ENCODE data around the gene FGD3. TPM values are rescaled to one million over a fixed set of nuclear protein-coding genes. Genes with fewer than 3 reads are reported as not detected.

FGD3 gene
- total RNA-seq, 1 donor, result not detected

DNA sequence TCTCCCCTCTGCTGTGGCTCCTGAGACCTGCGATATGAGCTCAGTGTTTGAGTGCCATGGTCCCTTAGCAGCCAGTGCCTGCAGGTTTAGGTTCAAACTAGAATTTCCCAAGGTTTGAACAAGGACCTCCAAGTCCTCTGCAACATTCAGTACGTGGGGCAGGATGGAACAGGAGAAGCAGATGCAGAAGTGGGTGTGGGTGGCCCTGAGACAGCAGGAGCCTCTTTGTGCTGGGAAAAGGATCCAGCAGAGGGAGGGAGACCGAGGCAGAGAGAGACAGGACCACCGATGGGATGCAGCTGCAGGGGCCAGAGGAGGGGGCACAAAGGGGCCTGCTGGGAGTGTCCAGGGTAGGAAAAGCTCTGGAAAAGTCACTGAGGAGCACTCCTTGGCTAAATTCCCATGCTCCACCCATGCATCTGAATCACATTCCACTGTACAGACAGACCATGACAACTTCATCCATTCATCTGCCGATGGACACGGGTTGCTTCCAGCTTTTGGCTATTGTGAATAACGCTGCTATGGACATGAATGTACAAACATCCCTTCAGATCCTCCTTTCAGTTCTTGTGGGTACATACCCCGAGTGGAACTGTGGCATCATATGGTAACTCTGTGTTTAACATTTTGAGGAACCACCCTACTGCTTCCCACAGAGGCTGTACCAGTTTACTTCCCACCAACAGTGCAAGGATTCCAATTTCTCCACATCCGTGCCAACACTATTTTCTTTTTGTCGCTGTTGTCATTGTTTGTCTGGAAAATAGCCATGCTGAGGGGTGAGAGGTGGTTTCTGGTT, 84.5 kb downstream of the FGD3 start:
- Histone ChIP-seq H3K9me3 (ENCODE audit: low read depth, low read length) (no peaks in the 10 kb centered on the region), H2AFZ (ENCODE audit: low read length) (no peak overlapping the region), H4K20me1 (ENCODE audit: insufficient read depth, low read length) (no peaks in the 10 kb centered on the region), H3K27me3 (ENCODE audit: insufficient read depth, low read length) (no peaks in the 10 kb centered on the region), H3K36me3 (ENCODE audit: insufficient read depth, low read length) (no peaks in the 10 kb centered on the region), H3K4me2 (ENCODE audit: insufficient read depth, low read length) (no peak overlapping the region), H3K27ac (ENCODE audit: low read depth, low read length) (no peak overlapping the region), H3K4me3 (ENCODE audit: insufficient read depth, low read length) (no peak overlapping the region), H3K4me1 (ENCODE audit: insufficient read depth, low read length) (no peaks in the 10 kb centered on the region), H3K79me2 (ENCODE audit: insufficient read depth, low read length) (no peaks in the 10 kb centered on the region)
- TF ChIP-seq, protein P1, sequence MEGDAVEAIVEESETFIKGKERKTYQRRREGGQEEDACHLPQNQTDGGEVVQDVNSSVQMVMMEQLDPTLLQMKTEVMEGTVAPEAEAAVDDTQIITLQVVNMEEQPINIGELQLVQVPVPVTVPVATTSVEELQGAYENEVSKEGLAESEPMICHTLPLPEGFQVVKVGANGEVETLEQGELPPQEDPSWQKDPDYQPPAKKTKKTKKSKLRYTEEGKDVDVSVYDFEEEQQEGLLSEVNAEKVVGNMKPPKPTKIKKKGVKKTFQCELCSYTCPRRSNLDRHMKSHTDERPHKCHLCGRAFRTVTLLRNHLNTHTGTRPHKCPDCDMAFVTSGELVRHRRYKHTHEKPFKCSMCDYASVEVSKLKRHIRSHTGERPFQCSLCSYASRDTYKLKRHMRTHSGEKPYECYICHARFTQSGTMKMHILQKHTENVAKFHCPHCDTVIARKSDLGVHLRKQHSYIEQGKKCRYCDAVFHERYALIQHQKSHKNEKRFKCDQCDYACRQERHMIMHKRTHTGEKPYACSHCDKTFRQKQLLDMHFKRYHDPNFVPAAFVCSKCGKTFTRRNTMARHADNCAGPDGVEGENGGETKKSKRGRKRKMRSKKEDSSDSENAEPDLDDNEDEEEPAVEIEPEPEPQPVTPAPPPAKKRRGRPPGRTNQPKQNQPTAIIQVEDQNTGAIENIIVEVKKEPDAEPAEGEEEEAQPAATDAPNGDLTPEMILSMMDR (IDR thresholded peaks at IDR 0.05; ENCODE audit: extremely low read depth, low read depth, low read length), result no peak
- DNase-seq (ENCODE audit: insufficient read length, low spot score, missing footprints), result peak; percentile 88

DNA sequence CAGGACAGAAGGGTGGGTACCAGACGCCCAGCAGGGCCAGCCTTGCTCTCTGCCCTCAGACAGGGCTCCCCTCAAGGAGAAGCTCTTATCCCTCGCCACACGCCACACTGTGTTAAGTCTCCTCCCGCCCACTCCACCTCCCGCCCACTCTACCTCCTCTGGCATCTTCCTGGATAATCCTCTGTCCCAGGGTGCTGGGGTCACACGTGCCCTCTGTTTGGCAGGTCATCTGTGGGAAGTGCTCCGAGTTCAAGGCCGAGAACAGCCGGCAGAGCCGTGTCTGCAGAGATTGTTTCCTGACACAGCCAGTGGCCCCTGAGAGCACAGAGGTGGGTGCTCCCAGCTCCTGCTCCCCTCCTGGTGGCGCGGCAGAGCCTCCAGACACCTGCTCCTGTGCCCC, 85.2 kb downstream of the FGD3 start:
- Histone ChIP-seq H3K4me2 (ENCODE audit: insufficient read depth, low read length) (no peak overlapping the region), H3K9me3 (ENCODE audit: low read depth, low read length) (no peaks in the 10 kb centered on the region), H3K27ac (ENCODE audit: low read depth, low read length) (no peak overlapping the region), H3K27me3 (ENCODE audit: insufficient read depth, low read length) (no peaks in the 10 kb centered on the region), H3K4me1 (ENCODE audit: insufficient read depth, low read length) (no peaks in the 10 kb centered on the region), H4K20me1 (ENCODE audit: insufficient read depth, low read length) (no peaks in the 10 kb centered on the region), H2AFZ (ENCODE audit: low read length) (no peak overlapping the region), H3K36me3 (ENCODE audit: insufficient read depth, low read length) (no peaks in the 10 kb centered on the region), H3K79me2 (ENCODE audit: insufficient read depth, low read length) (no peaks in the 10 kb centered on the region), H3K4me3 (ENCODE audit: insufficient read depth, low read length) (no peak overlapping the region)
- TF ChIP-seq, protein P1 (IDR thresholded peaks at IDR 0.05; ENCODE audit: extremely low read depth, low read depth, low read length), result no peak
- DNase-seq (ENCODE audit: insufficient read length, low spot score, missing footprints), result peak; percentile 83

DNA sequence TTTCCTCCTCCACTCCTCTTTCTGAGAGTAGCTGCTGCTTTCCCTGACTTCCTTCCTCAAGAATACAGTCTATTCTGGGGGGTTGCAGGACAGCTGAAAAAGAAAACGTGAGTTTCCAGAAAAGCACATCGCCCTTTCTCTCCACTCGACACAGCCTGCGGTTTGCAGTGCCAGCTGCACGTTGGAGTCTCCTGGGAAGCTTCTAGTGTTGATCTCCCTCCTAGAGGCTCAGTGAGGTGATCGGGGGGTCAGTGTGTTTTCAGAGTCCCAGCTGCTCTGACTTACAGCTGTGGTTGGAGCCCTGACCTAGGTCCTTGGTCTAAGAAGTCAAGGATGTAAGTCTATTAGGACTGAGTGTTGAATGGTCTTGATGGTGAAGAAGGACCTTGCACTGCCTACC, 86.2 kb downstream of the FGD3 start:
- no peaks in the 10 kb centered on the region for H4K20me1 ChIP-seq (ENCODE audit: insufficient read depth, low read length)
- no peak overlapping the region for H3K4me2 ChIP-seq (ENCODE audit: insufficient read depth, low read length)
- H3K27me3 ChIP-seq (ENCODE audit: insufficient read depth, low read length), result no peaks in the 10 kb centered on the region
- H3K4me3 ChIP-seq (ENCODE audit: insufficient read depth, low read length), result no peak overlapping the region
- peak; percentile 56 for DNase-seq (ENCODE audit: insufficient read length, low spot score, missing footprints)
- H2AFZ ChIP-seq (ENCODE audit: low read length), result no peak overlapping the region
- no peak overlapping the region for H3K27ac ChIP-seq (ENCODE audit: low read depth, low read length)
- no peaks in the 10 kb centered on the region for H3K36me3 ChIP-seq (ENCODE audit: insufficient read depth, low read length)
- H3K79me2 ChIP-seq (ENCODE audit: insufficient read depth, low read length), result no peaks in the 10 kb centered on the region
- no peaks in the 10 kb centered on the region for H3K9me3 ChIP-seq (ENCODE audit: low read depth, low read length)
- no peaks in the 10 kb centered on the region for H3K4me1 ChIP-seq (ENCODE audit: insufficient read depth, low read length)
- TF ChIP-seq, protein P1 (IDR thresholded peaks at IDR 0.05; ENCODE audit: extremely low read depth, low read depth, low read length), result no peak

DNA sequence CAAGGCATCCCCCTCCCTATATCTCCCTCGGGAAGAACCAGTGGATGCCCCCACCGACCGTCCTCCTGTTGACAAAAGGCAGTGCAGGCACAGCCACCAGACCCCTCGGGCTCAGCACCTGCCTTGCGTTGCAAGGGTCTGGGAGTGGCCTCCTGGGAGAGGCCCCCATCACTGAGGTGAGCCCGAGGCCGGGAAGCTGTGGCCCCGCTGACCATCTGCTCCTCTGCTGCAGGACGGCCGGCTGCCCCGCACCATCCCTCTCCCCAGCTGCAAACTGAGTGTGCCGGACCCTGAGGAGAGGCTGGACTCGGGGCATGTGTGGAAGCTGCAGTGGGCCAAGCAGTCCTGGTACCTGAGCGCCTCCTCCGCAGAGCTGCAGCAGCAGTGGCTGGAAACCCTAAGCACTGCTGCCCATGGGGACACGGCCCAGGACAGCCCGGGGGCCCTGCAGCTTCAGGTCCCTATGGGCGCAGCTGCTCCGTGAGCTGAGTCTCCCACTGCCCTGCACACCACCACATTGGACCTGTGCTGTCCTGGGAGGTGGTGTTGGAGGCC, 87.9 kb downstream of the FGD3 start:
- Histone ChIP-seq H3K27ac (ENCODE audit: low read depth, low read length) (no peak overlapping the region), H3K79me2 (ENCODE audit: insufficient read depth, low read length) (no peaks in the 10 kb centered on the region), H3K9me3 (ENCODE audit: low read depth, low read length) (no peaks in the 10 kb centered on the region), H3K36me3 (ENCODE audit: insufficient read depth, low read length) (no peaks in the 10 kb centered on the region), H3K4me1 (ENCODE audit: insufficient read depth, low read length) (no peaks in the 10 kb centered on the region), H4K20me1 (ENCODE audit: insufficient read depth, low read length) (no peaks in the 10 kb centered on the region), H3K4me3 (ENCODE audit: insufficient read depth, low read length) (no peak overlapping the region), H3K27me3 (ENCODE audit: insufficient read depth, low read length) (no peaks in the 10 kb centered on the region), H3K4me2 (ENCODE audit: insufficient read depth, low read length) (no peak overlapping the region), H2AFZ (ENCODE audit: low read length) (no peak overlapping the region)
- TF ChIP-seq, protein P1 (IDR thresholded peaks at IDR 0.05; ENCODE audit: extremely low read depth, low read depth, low read length), result no peak
- peak; percentile 72 for DNase-seq (ENCODE audit: insufficient read length, low spot score, missing footprints)
